A549 (cell line): ENCODE measurements around the gene PKN1.

ENCODE experiments used
- BHLHE40 ChIP-seq: IDR thresholded peaks from 2 replicates; pipeline ENCODE4 v1.6.1; 2012; ENCODE audit warnings: low read depth, low read length, inconsistent platforms
- CEBPB ChIP-seq, 2 experiments: fragments of >200 bp in 1 of 2; sonication (Bioruptor Twin) in 1 of 2; formaldehyde crosslinking in 1 of 2; IDR thresholded peaks; 2 replicates each; pipeline ENCODE4 v1.6.1; 2012 to 2016
- CHD2 ChIP-seq: fragments of 150-350 bp; IDR thresholded peaks from 2 replicates; pipeline ENCODE4 v1.6.1; 2014; ENCODE audit warnings: low read length; ENCODE audit not compliant: partially characterized antibody
- EP300 ChIP-seq, 2 experiments: fragments of >200 bp; sonication (Bioruptor Twin); formaldehyde crosslinking; IDR thresholded peaks; 2 replicates in 1 of 2; 3 replicates in 1 of 2; pipeline ENCODE4 v1.6.1; 2016 to 2017
- NPAS2 ChIP-seq: fragments of 250-450 bp; sonication (Bioruptor Pico); IDR thresholded peaks from 2 replicates; pipeline ENCODE4 v1.8.0; 2022; ENCODE audit warnings: mild to moderate bottlenecking, moderate library complexity, borderline replicate concordance
- PBX3 ChIP-seq: IDR thresholded peaks from 2 replicates; pipeline ENCODE4 v1.6.1; 2012
- POLR2A ChIP-seq: IDR thresholded peaks from 2 replicates; pipeline ENCODE4 v1.6.1; 2012; ENCODE audit warnings: mild to moderate bottlenecking, low read length
- RCOR1 ChIP-seq: fragments of 150-350 bp; IDR thresholded peaks from 2 replicates; pipeline ENCODE4 v1.6.1; 2014; ENCODE audit warnings: antibody characterized with exemption, low read length, low read depth
- RFX5 ChIP-seq: fragments of 450-650 bp; IDR thresholded peaks from 2 replicates; pipeline ENCODE4 v1.7.1; 2014; ENCODE audit warnings: antibody characterized with exemption, mild to moderate bottlenecking, moderate library complexity
- TF ChIP-seq, protein P1 (sequence below): fragments of >200 bp; sonication (Bioruptor Twin); formaldehyde crosslinking; IDR thresholded peaks from 3 replicates; pipeline ENCODE4 v1.5.1; 2016
- TF ChIP-seq, protein P2 (sequence below): fragments of 200-600 bp; sonication (generic); IDR thresholded peaks from 2 replicates; pipeline ENCODE4 v1.6.1; 2016; ENCODE audit warnings: antibody characterized with exemption, mild to moderate bottlenecking, moderate library complexity

GRCh38 chr19:14517446-14517839, 84.3 kb downstream of the PKN1 start:
- TF ChIP-seq POLR2A = no peak
- no peak for TF ChIP-seq RFX5
- no peak for TF ChIP-seq EP300 (IDR thresholded peaks at IDR 0.05)
- TF ChIP-seq CHD2 = no peak
- TF ChIP-seq CEBPB (IDR thresholded peaks at IDR 0.05) = no peak
- TF ChIP-seq, protein P1, sequence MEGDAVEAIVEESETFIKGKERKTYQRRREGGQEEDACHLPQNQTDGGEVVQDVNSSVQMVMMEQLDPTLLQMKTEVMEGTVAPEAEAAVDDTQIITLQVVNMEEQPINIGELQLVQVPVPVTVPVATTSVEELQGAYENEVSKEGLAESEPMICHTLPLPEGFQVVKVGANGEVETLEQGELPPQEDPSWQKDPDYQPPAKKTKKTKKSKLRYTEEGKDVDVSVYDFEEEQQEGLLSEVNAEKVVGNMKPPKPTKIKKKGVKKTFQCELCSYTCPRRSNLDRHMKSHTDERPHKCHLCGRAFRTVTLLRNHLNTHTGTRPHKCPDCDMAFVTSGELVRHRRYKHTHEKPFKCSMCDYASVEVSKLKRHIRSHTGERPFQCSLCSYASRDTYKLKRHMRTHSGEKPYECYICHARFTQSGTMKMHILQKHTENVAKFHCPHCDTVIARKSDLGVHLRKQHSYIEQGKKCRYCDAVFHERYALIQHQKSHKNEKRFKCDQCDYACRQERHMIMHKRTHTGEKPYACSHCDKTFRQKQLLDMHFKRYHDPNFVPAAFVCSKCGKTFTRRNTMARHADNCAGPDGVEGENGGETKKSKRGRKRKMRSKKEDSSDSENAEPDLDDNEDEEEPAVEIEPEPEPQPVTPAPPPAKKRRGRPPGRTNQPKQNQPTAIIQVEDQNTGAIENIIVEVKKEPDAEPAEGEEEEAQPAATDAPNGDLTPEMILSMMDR = no peak
- TF ChIP-seq, protein P2, sequence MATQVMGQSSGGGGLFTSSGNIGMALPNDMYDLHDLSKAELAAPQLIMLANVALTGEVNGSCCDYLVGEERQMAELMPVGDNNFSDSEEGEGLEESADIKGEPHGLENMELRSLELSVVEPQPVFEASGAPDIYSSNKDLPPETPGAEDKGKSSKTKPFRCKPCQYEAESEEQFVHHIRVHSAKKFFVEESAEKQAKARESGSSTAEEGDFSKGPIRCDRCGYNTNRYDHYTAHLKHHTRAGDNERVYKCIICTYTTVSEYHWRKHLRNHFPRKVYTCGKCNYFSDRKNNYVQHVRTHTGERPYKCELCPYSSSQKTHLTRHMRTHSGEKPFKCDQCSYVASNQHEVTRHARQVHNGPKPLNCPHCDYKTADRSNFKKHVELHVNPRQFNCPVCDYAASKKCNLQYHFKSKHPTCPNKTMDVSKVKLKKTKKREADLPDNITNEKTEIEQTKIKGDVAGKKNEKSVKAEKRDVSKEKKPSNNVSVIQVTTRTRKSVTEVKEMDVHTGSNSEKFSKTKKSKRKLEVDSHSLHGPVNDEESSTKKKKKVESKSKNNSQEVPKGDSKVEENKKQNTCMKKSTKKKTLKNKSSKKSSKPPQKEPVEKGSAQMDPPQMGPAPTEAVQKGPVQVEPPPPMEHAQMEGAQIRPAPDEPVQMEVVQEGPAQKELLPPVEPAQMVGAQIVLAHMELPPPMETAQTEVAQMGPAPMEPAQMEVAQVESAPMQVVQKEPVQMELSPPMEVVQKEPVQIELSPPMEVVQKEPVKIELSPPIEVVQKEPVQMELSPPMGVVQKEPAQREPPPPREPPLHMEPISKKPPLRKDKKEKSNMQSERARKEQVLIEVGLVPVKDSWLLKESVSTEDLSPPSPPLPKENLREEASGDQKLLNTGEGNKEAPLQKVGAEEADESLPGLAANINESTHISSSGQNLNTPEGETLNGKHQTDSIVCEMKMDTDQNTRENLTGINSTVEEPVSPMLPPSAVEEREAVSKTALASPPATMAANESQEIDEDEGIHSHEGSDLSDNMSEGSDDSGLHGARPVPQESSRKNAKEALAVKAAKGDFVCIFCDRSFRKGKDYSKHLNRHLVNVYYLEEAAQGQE = no peak
- TF ChIP-seq RCOR1 = no peak
- TF ChIP-seq BHLHE40 = no peak
- TF ChIP-seq PBX3 = no peak
- TF ChIP-seq NPAS2 (CRISPR knock-in tag) = no peak
